ENCODE data around the gene AADACL2.
"Not testable (repeated sequence)": the region's sequence is repeated elsewhere in the genome, so short reads cannot be mapped to it uniquely, and the experiment has no call there.

Gene AADACL2, protein sequence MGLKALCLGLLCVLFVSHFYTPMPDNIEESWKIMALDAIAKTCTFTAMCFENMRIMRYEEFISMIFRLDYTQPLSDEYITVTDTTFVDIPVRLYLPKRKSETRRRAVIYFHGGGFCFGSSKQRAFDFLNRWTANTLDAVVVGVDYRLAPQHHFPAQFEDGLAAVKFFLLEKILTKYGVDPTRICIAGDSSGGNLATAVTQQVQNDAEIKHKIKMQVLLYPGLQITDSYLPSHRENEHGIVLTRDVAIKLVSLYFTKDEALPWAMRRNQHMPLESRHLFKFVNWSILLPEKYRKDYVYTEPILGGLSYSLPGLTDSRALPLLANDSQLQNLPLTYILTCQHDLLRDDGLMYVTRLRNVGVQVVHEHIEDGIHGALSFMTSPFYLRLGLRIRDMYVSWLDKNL

DNA sequence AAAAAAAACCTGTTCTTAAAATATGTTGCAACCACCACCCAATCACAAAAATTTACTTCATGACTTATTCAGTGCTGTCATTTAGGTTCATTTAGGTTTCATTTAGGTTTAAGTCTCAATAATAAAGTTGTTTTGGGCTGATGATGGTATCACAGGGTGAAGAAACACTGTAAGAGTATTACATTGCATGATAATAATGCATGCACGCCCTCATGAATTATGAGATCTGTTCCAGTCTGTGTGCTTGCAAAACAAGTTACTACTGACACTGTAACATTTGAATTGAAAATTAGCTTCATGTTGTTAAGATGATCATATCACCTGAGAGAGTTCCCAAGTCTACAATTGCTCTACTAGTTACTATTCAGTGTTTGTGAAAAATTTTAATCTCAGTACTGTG, at the start of gene AADACL2:
Gene AADACL2 (plus strand): TSS at position 315 of the 400 bp plus-strand sequence. CDS start 109 bp downstream, outside the sequence.
- no peak for FAIRE-seq

DNA sequence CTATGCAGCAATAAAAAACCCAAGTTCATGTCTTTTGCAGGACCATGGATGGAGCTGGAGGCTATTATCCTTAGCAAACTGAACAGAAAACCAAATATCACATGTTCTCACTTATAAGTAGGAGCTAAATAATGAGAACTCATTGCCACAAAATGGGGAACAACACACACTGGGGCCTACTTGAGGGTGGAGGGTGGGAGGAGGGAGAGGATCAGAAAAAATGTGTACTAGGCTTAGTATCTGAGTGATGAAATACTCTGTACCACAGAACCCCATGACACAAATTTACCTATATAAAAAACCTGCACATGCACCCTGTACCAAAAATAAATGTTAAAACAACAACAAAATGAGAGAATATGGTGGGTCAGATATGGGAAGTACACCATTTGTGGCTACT, 49.6 kb upstream of the AADACL2 start:
- FAIRE-seq = no peak

DNA sequence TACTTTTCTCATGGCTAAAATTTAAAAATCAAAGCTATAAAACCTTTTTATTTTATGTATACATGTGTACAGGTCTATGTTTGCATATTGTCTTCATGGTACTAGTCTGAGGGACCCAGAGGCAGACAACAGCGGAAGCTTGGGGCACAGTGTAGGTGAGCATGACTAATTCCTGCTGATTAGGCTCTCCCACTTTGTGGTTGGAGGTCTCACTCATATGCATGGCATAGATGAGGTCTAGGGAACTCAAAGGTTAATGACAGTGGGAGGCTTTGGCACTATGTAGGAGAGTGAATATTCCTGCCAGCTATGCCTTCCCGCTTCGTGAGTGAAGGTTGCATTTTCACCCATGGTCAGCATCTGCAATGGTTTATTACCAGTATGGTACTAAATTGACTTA, 47.5 kb upstream of the AADACL2 start:
- no peak for FAIRE-seq

DNA sequence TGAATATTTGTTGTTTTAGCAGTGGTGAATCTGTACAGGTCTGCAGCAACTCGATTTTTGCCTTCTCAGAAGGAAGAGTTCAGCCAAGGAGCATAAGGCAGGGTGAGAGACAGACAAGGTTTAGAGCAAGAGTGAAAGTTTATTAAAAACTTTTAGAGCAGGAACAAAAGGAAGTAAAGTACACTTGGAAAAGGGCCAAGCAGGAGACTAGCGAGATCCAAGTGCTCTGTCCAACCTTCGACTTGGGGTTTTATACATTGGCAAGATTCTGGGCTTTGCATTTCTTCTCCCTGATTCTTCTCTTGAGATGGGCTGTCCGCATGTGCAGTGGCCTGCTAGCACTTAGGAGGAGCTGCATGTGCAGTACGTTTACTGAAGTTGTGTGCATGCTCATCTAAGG, 46.7 kb upstream of the AADACL2 start:
- FAIRE-seq = no peak

DNA sequence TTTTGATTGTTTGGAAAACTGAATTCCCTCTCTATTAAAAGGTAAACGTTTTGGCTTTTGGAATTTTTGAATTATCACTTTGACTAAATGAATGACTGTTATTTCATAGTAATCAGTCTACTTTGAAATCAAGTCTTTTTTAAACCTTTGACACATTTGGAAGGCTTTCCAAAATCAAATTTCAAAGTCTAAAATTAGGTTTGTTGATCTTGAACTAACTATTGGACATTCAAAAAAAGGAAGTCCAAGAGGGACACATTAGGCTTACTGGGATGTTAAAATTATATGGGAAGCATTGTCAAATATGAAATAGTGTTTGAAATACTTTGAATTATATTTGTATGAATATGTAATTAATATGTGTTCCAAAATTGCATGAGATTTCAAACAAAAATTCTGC, 45.2 kb upstream of the AADACL2 start:
- no peak for FAIRE-seq

GRCh38 chr3:151690645-151691044, 43.1 kb upstream of the AADACL2 start:
- no peak for FAIRE-seq

- no peak for FAIRE-seq
These were observed 36.2 kb upstream of the AADACL2 start for GRCh38 chr3:151697496-151697895.

GRCh38 chr3:151707216-151707615, 26.5 kb upstream of the AADACL2 start:
- FAIRE-seq = no peak

DNA sequence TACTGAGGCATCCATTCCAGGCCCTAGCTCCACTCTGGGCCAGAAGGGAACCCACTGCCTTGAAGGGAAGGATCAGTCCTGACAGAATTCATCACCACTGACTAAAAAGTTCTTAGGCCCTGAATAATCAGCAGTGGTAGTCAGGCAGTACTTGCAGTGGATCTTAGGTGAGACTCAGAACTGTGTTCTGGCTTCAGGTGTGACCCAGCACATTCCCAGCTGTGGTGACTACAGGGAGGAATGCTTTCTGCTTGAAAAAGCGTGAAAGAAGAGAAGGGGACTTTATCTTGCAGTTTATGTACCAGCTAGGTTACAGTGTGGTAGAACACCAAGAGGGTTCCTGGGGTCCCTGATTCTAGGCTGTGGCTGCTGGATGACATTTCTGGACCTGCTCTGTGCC, 24.9 kb upstream of the AADACL2 start:
- FAIRE-seq = no peak

GRCh38 chr3:151709847-151710246, 23.9 kb upstream of the AADACL2 start:
- FAIRE-seq = no peak

DNA sequence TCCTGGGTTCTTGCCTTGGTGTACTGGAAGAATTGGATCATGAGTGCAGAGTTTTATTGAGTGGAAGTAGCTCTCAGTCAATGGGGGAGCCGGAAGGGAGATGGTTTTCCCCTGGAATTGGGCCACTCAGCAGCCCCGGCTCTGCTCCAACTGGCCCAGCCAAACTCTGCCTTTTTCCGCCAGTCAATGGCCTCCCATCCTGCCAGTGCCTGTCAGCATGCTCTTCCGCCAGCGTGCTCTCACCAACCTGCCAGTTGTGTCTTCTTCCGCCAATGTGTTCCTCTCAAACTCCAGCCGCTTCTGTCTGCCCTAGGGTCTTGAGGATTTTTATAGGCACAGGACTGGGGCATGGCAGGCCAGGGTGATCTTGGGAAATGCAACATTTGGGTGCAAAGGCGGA, 12.4 kb upstream of the AADACL2 start:
- FAIRE-seq = no peak

DNA sequence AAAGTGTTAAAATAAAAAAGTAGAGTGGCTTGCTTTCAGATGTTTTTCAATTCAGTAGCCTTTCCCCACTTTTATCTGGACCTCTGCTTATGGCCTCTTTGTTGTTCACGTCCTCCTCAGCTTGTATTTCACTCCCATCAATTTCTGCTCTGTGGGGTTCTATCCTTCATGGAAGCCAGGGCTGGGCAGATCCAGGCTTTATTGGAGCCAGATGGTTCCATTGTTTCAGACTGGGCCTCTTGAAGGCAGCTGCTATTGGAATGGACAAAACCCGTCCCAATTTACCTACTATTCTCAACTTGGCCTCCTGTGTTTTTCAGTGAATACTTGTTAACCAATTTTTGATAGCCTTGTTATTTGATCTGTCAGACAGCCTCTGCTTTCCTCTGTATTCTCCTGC, 10.9 kb upstream of the AADACL2 start:
- no peak for FAIRE-seq

GRCh38 chr3:151724576-151725562, 8.9 kb upstream of the AADACL2 start:
- FAIRE-seq = no peak

GRCh38 chr3:151726016-151726415, 7.7 kb upstream of the AADACL2 start:
- FAIRE-seq = no peak

DNA sequence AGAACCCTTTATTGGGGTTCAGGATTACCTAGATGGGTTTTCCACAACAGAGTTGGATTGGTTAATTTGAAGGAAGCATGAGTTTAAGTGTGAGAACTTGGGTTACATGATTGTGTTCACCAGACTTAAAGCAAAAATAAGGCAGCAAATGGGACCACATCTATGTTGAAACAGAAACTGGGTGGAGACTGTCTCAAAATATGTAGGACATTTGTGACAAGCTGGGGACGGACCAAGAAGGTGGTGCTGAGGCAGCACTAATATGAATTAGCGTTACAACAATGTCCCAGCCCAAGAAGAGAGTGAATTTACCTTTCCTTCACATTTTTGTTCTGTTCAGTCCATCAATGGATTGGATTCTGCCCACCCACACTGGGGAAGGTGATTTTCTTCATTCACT, 866 bp upstream of the AADACL2 start:
- no peak for FAIRE-seq

DNA sequence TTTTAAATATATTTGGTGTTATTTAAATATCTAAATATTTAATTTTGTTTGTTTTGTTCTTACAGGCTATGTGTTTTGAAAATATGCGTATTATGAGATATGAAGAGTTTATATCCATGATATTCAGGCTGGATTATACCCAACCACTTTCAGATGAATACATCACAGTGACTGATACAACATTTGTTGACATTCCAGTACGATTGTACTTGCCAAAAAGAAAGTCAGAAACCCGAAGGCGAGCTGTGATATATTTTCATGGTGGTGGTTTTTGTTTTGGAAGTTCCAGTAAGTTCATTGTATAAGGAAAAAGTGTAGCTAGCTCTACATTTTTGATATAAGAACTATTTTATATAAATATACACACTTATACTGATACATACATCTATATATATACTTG, 6.9 kb downstream of the AADACL2 start:
- FAIRE-seq = no peak

DNA sequence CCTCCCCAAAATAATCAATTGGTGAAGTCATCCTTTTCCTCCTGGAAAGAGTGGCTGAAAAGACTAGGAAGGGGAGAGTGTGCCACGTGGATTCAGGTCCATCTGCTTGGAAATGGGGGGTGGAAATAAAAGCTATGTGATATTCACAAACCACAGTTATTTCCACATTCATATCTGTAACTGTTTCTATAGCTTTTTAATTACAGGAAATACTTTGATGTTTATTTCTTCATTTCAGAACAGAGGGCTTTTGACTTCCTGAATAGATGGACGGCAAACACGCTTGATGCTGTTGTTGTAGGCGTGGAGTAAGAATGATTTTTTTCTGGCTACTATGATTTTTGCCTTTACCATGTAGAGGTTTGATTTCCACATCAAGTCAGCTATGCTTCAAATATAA, 10.1 kb downstream of the AADACL2 start:
- no peak for FAIRE-seq

DNA sequence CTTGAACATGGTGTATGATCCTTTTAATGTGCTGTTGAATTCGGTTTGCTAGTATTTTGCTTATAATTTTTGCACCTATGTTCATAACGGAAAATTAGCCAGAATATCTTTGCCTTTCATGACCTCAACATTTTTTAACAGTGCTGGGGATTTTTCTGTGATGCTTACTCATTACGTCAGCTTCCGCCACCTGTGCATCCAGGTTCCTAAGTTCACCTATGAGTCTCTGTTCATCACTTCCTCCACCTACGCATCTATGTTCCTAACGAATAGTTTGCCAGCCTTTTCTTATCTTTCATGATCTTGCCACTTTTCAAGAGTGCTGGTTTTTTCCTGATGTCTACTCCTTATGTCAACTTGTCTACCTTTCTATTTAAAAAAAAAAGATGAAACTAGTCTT, 16.5 kb downstream of the AADACL2 start:
- no peak for FAIRE-seq

- no peak for FAIRE-seq
These were observed 17.0 kb downstream of the AADACL2 start for GRCh38 chr3:151750678-151751077.

GRCh38 chr3:151751161-151751560, 17.4 kb downstream of the AADACL2 start:
- FAIRE-seq = no peak

DNA sequence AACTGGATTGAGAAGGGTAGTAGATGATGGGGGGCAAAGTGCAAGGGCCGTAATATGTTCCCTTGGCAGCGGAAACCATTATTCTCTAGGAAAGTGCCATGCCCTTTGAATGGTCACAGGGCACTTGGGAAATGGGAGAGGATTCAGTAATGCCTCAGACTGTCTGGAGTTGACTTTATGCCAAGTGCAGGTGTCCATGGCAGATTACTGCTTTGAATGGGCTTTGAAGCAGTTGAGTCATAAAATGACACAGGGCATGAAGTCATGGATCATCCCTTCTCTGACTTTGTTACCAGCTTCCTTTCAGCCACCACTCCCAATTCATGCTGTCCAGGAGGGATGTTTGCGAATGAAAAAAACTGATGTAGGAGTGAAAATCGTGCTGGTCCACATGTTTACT, 20.1 kb downstream of the AADACL2 start:
- FAIRE-seq = no peak

GRCh38 chr3:151761581-151761980, 27.9 kb downstream of the AADACL2 start:
- FAIRE-seq = no peak

GRCh38 chr3:151764699-151765098, 31.0 kb downstream of the AADACL2 start:
- FAIRE-seq = not testable (repeated sequence)

DNA sequence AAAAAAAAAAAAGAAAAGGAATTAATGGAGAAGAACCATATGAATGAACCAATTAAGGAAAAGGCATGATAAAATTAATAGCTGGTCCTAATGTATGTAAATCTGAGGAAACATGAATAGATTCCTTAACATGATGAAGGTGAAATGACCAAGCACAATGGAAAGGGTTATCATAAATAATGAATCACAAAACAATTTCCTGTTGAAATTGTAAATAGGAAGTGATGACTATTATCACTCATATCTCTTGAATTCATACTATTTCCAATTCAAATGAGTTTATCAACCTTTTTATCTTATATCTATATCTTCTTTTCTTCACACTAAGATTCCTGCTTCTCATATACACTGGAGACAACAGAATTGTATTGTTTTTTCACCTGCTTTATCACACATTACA, 32.0 kb downstream of the AADACL2 start:
- FAIRE-seq = no peak
